GM19099 (cell line): ENCODE measurements around the gene ARPC5L.

ENCODE experiments used
- POLR2A ChIP-seq: IDR thresholded peaks from 3 replicates; pipeline ENCODE4 v1.6.1; 2011; ENCODE audit warnings: low read depth; ENCODE audit not compliant: insufficient read length; ENCODE audit errors: extremely low read depth

Gene ARPC5L

GRCh38 chr9:124855944-124856765 lies 5.8 kb upstream of the ARPC5L start:
- no peak for TF ChIP-seq POLR2A

- no peak for TF ChIP-seq POLR2A
These were observed 4.3 kb upstream of the ARPC5L start for GRCh38 chr9:124857533-124858162.

DNA sequence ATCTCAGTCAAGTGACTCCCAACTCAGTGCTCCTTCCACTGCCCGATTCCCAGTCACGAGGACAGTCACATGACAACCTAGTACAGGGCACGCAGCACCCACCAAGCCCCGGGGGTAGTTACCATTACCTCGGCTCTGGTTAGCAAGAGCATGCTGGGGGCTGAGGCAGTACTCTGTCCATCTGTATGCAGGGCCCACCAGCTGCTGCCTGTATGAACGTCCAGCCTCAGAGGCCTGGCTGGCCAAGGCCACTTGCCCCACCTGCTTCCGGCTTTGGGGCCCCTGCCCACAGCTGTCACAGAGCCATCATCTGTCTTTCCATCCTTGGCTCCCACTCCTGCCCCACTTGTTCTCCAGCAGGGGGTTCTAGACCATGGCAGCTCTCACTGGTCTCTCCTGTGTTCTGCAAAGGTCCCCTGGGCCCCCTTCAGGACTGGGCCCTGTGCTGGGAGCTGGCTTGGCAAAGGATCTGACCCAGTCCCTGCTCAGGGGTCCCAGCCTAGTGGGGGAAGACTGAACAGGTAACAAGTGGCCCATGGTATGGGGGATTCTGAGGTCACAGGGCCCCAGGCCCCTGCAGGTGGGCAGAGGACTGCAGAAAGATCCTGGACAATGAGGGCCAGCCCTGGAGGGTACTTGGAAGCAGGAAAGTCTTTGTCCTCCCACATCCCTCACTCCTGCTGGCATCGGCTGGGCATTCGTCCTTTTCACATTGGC lies 3.4 kb upstream of the ARPC5L start:
- no peak for TF ChIP-seq POLR2A

- no peak for TF ChIP-seq POLR2A
These were observed 1.9 kb upstream of the ARPC5L start for GRCh38 chr9:124859803-124860581.

- TF ChIP-seq POLR2A: no peak
These were observed 1.2 kb upstream of the ARPC5L start for GRCh38 chr9:124860582-124861341.

- no peak for TF ChIP-seq POLR2A
These were observed 1.5 kb downstream of the ARPC5L start for GRCh38 chr9:124863371-124863871.

DNA sequence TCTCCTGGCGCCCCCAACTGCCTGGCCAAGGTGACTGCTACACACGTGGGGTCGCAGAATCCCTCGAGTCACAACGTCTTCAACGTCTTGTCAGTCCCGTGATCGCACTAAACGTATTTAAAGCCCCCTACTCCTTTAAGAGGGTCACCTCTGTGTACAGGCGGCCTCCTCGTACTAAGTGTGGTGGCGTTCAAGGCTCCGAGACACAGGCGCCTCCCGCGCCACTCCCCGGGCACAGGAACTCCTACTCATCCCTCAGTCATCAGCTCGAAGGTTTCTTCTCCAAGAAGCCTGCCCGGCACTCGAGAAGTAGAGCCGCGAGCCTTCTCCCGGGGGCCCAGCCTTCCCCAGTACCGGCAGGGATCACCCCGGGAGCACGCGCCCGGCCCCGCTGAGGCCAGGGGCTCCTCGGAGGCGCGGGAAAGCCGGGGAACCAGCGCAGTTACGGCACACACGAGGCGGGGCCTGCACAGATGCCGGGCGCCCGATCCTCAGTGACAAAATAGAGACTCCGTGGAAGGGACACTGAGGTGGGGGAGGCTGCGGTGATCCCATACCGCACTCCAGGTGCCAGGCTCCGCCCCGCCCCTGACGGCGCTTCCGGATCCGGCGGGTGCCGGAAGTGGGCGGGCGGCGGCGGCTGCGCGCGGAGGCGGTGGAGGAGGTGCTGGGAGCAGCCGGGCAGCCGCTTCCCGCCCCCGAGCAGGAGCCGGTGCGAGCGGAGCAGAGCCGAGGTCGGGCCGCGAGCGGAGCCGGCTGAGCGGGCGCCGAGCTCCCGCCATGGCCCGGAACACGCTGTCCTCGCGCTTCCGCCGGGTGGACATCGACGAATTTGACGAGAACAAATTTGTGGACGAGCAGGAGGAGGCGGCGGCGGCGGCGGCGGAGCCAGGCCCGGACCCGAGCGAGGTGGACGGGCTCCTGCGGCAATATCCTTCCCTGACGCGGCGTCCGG lies 6.9 kb downstream of the ARPC5L start:
- peak; percentile 95 for TF ChIP-seq POLR2A

GRCh38 chr9:124869466-124869985 lies 7.6 kb downstream of the ARPC5L start:
- no peak for TF ChIP-seq POLR2A

DNA sequence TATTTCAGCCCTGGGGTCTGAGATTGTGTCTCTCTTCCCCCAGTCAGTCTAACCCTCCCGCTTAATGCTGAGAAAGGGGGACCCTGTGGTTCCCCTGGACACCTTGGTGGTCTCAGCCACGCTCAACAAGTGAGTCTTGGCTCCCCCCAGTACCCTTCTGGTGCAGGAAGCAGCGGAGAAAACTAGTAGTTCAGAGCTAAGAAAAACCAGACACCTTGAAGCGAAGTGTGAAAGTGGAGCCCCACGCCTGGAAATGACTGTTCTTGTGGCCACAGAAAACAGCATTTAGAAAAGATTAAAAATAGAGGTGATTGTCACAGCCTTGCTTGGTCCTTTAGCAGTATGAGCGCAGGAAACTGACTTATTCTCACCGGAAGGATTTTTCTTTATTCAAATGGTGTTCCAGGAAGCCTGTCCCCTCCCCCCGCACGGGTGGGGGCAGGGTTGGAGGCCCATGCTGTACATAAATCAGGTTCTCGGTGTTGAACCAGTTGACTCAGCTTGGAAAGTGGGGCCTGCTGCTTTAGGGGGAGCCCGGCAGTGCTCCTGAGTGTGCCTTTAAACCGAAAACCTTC lies 8.1 kb downstream of the ARPC5L start:
- TF ChIP-seq POLR2A: peak; percentile 65

- no peak for TF ChIP-seq POLR2A
These were observed 8.8 kb downstream of the ARPC5L start for GRCh38 chr9:124870723-124871122.

DNA sequence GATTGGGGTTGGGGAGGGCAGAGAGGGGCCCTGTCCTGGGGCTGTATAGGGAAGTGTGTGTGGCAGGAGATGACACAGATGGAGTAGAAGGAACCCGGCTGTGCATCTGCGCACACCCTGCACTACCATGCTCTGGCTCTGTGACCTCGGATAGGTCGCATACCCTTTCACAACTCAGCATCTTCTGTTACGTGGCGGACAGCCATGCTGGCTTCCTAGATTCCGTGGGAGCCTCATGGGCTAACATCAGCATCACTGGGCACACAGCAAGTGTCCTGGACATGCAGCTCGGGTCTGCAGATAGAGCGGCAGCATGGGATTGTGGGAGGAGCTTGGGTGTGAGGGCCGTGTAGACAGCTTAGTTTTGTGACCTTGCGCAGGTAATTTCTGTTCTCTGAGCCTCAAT lies 9.2 kb downstream of the ARPC5L start:
- TF ChIP-seq POLR2A: no peak

- TF ChIP-seq POLR2A: no peak
These were observed 11.7 kb downstream of the ARPC5L start for GRCh38 chr9:124873664-124874063.
